ENCODE results near the gene TECR.
A peak's percentile ranks its signal among the peaks of the same experiment; 100 is the strongest.
"Not testable (repeated sequence)": the region's sequence is repeated elsewhere in the genome, so short reads cannot be mapped to it uniquely, and the experiment has no call there.

The TECR gene

DNA sequence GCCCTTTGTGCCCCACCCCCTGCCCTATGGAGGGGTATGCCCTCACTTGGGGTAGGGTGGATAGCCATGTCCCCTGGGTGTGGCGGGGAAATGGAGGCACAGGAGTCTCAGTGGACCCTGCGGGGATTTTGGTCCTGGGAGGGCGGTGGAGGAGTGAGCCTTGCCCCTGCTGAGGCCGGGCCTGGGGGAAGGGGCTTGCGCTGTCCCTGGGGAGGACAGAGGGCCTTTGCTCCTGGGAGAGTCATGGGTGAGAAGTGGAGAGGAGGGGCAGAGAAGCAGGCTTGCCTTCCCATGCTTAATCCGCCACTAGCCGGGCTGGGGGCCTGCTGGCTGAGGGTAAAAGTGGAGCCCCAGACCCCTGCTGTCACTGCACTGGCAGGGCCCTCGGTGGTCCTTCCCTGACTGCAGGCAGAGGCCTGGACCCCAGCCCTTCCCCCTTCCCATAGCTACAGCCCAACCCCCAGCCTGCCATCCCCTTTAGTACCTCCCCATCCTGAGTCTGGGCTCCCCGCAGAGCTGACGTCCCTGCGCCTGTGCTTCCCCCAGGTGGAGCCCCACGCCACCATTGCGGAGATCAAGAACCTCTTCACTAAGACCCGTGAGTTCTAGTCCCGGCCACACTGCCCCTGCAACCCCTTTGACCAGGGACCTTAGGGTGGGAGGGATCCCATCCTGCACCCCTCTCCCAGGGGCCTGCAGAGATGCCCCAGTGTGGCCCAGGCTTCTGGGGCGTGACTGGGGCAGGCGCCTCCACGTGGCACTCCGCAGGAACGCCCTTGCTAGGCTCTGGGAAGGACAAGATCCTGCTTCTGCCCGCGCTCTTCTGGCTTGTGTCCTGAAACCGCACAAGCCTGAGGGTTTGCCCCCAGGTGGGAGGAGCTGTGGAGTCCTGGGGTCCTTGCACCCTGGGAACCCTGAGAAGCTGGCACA is 33.5 kb downstream of the TECR start:
- no peak overlapping the region for H2BK5ac ChIP-seq (ENCODE audit: low read length)
- H3K18ac ChIP-seq (ENCODE audit: low read length): no peak overlapping the region
- no peak overlapping the region for H3K4me2 ChIP-seq (ENCODE audit: low read length)
- H2BK120ac ChIP-seq (ENCODE audit: low read depth, low read length): no peak overlapping the region
- peak overlapping the region; percentile 27 for H3K9ac ChIP-seq (ENCODE audit: low read length)
- H2AK5ac ChIP-seq (ENCODE audit: low read length): no peak overlapping the region
- H3K27ac ChIP-seq (ENCODE audit: low read depth, low read length): no peak overlapping the region
- H3K23ac ChIP-seq (ENCODE audit: low read length): no peak overlapping the region
- H3K4ac ChIP-seq (ENCODE audit: low read depth, low read length): no peak overlapping the region
- no peak for DNase-seq
- no CpG with 5 or more reads among the region's 23 CpGs for WGBS (ENCODE audit: extremely low coverage, insufficient coverage, low lambda C conversion rate)
- no peak overlapping the region for H2BK15ac ChIP-seq (replicated peaks; ENCODE audit: low read depth)
- no peaks in the 10 kb centered on the region for H3K36me3 ChIP-seq (ENCODE audit: control insufficient read depth, insufficient read depth, low read length)
- H3K56ac ChIP-seq (ENCODE audit: low read length): peak overlapping the region; percentile 70
- H3K27me3 ChIP-seq (ENCODE audit: insufficient read depth, low read length, poor library complexity): no peaks in the 10 kb centered on the region
- peaks cover 7% of the 10 kb centered on the region for H3K4me1 ChIP-seq (ENCODE audit: control insufficient read depth, low read depth, low read length)
- H4K8ac ChIP-seq (ENCODE audit: low read depth, low read length): no peak overlapping the region
- H3K4me3 ChIP-seq (ENCODE audit: low read length): no peak overlapping the region
- H4K5ac ChIP-seq (ENCODE audit: low read length): no peak overlapping the region
- H3K79me2 ChIP-seq (ENCODE audit: control insufficient read depth, insufficient read depth, low read length): peaks cover 12% of the 10 kb centered on the region
- H3K79me1 ChIP-seq (ENCODE audit: low read length): peaks cover 10% of the 10 kb centered on the region

DNA sequence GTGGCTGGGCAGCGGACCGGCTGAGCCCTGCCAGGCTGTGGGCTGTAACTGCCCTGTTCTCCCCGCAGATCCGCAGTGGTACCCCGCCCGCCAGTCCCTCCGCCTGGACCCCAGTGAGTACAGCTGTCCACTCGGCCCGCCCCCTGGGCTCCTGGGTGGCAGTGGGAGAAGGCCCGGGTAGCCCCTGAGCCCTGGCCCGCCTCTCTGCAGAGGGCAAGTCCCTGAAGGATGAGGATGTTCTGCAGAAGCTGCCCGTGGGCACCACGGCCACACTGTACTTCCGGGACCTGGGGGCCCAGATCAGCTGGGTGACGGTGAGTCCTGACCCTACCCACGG is 34.2 kb downstream of the TECR start:
- Histone ChIP-seq H4K8ac (ENCODE audit: low read depth, low read length) (no peak overlapping the region), H4K5ac (ENCODE audit: low read length) (no peak overlapping the region), H3K4me1 (ENCODE audit: control insufficient read depth, low read depth, low read length) (peaks cover 5% of the 10 kb centered on the region), H3K27ac (ENCODE audit: low read depth, low read length) (no peak overlapping the region), H3K4me3 (ENCODE audit: low read length) (no peak overlapping the region), H3K27me3 (ENCODE audit: insufficient read depth, low read length, poor library complexity) (no peaks in the 10 kb centered on the region), H3K36me3 (ENCODE audit: control insufficient read depth, insufficient read depth, low read length) (no peaks in the 10 kb centered on the region), H3K56ac (ENCODE audit: low read length) (no peak overlapping the region), H3K79me1 (ENCODE audit: low read length) (peaks cover 11% of the 10 kb centered on the region), H2BK5ac (ENCODE audit: low read length) (no peak overlapping the region), H3K23ac (ENCODE audit: low read length) (no peak overlapping the region), H2BK15ac (replicated peaks; ENCODE audit: low read depth) (no peak overlapping the region), H3K9ac (ENCODE audit: low read length) (no peak overlapping the region), H3K79me2 (ENCODE audit: control insufficient read depth, insufficient read depth, low read length) (peaks cover 12% of the 10 kb centered on the region), H2BK120ac (ENCODE audit: low read depth, low read length) (no peak overlapping the region), H3K4ac (ENCODE audit: low read depth, low read length) (no peak overlapping the region), H2AK5ac (ENCODE audit: low read length) (no peak overlapping the region), H3K18ac (ENCODE audit: low read length) (no peak overlapping the region), H3K4me2 (ENCODE audit: low read length) (no peak overlapping the region)
- no CpG with 5 or more reads among the region's 16 CpGs for WGBS (ENCODE audit: extremely low coverage, insufficient coverage, low lambda C conversion rate)
- no peak for DNase-seq

DNA sequence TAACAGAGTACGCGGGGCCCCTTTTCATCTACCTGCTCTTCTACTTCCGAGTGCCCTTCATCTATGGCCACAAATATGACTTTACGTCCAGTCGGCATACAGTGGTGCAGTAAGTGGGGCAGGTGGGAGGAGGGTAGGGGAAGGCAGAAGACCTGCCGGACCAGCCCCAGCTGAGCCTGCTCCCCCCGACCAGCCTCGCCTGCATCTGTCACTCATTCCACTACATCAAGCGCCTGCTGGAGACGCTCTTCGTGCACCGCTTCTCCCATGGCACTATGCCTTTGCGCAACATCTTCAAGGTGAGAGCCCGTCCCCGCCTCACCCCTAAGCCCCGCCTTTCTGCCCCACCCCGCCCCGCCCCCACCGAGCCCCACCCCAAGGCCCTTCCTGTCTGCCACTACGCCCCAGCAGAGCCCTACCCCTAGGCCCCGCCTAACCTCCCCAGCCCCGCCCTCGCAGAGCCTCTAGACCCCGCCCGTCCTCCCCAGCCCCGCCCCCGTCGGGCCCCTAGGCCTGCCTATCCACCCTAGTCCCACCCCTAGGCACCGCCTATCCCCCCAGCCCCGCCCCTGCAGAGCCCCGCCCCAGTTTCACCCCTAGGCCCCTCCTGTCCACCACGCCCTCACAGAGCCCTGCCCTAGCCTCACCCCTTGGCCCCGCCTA is 34.7 kb downstream of the TECR start:
- H3K4me1 ChIP-seq (ENCODE audit: control insufficient read depth, low read depth, low read length): peaks cover 5% of the 10 kb centered on the region
- no peak overlapping the region for H3K27ac ChIP-seq (ENCODE audit: low read depth, low read length)
- H3K56ac ChIP-seq (ENCODE audit: low read length): no peak overlapping the region
- H3K4me2 ChIP-seq (ENCODE audit: low read length): no peak overlapping the region
- DNase-seq: peak; percentile 84
- no CpG with 5 or more reads among the region's 33 CpGs for WGBS (ENCODE audit: extremely low coverage, insufficient coverage, low lambda C conversion rate)
- H3K4me3 ChIP-seq (ENCODE audit: low read length): no peak overlapping the region
- H3K79me2 ChIP-seq (ENCODE audit: control insufficient read depth, insufficient read depth, low read length): peaks cover 10% of the 10 kb centered on the region
- H4K8ac ChIP-seq (ENCODE audit: low read depth, low read length): no peak overlapping the region
- H2BK15ac ChIP-seq (replicated peaks; ENCODE audit: low read depth): no peak overlapping the region
- H3K4ac ChIP-seq (ENCODE audit: low read depth, low read length): no peak overlapping the region
- H3K79me1 ChIP-seq (ENCODE audit: low read length): peaks cover 9% of the 10 kb centered on the region
- no peak overlapping the region for H4K5ac ChIP-seq (ENCODE audit: low read length)
- H3K27me3 ChIP-seq (ENCODE audit: insufficient read depth, low read length, poor library complexity): no peaks in the 10 kb centered on the region
- H3K9ac ChIP-seq (ENCODE audit: low read length): no peak overlapping the region
- H3K18ac ChIP-seq (ENCODE audit: low read length): no peak overlapping the region
- no peaks in the 10 kb centered on the region for H3K36me3 ChIP-seq (ENCODE audit: control insufficient read depth, insufficient read depth, low read length)
- H3K23ac ChIP-seq (ENCODE audit: low read length): no peak overlapping the region
- no peak overlapping the region for H2BK5ac ChIP-seq (ENCODE audit: low read length)
- H2AK5ac ChIP-seq (ENCODE audit: low read length): no peak overlapping the region
- H2BK120ac ChIP-seq (ENCODE audit: low read depth, low read length): no peak overlapping the region

DNA sequence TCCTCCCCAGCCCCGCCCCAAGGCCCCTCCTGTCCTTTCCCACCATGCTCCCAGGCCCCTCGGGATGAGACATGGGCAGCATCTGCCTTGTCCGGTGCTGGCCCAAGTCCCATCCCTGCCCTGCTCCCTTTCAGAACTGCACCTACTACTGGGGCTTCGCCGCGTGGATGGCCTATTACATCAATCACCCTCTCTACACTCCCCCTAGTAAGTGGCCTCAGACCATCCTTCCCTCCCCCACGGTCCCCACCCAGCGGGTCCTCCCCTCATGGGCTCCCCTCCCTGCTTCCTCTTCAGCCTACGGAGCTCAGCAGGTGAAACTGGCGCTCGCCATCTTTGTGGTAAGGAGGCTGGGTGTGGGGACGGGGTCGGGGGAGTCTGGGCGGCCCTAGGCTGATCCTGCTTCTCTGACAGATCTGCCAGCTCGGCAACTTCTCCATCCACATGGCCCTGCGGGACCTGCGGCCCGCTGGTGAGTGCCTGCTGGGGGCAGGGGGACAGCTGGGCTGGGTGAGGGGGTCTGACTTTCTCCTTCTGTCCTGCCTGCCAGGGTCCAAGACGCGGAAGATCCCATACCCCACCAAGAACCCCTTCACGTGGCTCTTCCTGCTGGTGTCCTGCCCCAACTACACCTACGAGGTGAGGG is 35.4 kb downstream of the TECR start:
- DNase-seq; H2BK15ac ChIP-seq (replicated peaks; ENCODE audit: low read depth); H3K27me3 ChIP-seq (ENCODE audit: insufficient read depth, low read length, poor library complexity); H3K4me3 ChIP-seq (ENCODE audit: low read length); H3K9ac ChIP-seq (ENCODE audit: low read length); H2BK120ac ChIP-seq (ENCODE audit: low read depth, low read length); H3K4ac ChIP-seq (ENCODE audit: low read depth, low read length); H3K27ac ChIP-seq (ENCODE audit: low read depth, low read length); H4K8ac ChIP-seq (ENCODE audit: low read depth, low read length); H3K23ac ChIP-seq (ENCODE audit: low read length); H2BK5ac ChIP-seq (ENCODE audit: low read length); H3K18ac ChIP-seq (ENCODE audit: low read length); H3K56ac ChIP-seq (ENCODE audit: low read length); H3K4me1 ChIP-seq (ENCODE audit: control insufficient read depth, low read depth, low read length); H3K36me3 ChIP-seq (ENCODE audit: control insufficient read depth, insufficient read depth, low read length); H2AK5ac ChIP-seq (ENCODE audit: low read length); H3K4me2 ChIP-seq (ENCODE audit: low read length); H4K5ac ChIP-seq (ENCODE audit: low read length): not testable (repeated sequence)
- Histone ChIP-seq H3K79me1 (ENCODE audit: low read length) (peaks cover 12% of the 10 kb centered on the region), H3K79me2 (ENCODE audit: control insufficient read depth, insufficient read depth, low read length) (peaks cover 10% of the 10 kb centered on the region)
- WGBS (ENCODE audit: extremely low coverage, insufficient coverage, low lambda C conversion rate): no CpG with 5 or more reads among the region's 22 CpGs

DNA sequence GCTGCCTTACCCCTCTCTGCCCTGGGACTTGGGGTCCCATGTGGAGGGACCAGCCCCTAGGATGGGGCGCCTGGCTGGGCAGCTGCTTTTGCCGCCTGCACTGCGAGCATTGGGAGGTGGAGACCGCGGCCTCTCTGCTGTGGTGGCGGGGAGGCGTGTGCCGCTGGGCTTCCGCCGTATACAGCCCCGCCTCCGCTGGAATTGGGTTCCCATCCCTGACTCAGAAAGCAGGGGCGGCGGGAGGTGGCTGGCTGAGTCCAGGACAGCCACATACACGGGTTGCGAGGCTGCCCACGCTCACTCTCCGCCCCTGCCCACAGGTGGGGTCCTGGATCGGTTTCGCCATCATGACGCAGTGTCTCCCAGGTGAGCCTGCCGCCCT is 35.9 kb downstream of the TECR start:
- no peak overlapping the region for H2BK15ac ChIP-seq (replicated peaks; ENCODE audit: low read depth)
- H3K4me3 ChIP-seq (ENCODE audit: low read length): no peak overlapping the region
- H3K79me2 ChIP-seq (ENCODE audit: control insufficient read depth, insufficient read depth, low read length): peaks cover 7% of the 10 kb centered on the region
- no peaks in the 10 kb centered on the region for H3K36me3 ChIP-seq (ENCODE audit: control insufficient read depth, insufficient read depth, low read length)
- no peak overlapping the region for H3K18ac ChIP-seq (ENCODE audit: low read length)
- H4K8ac ChIP-seq (ENCODE audit: low read depth, low read length): no peak overlapping the region
- no peak overlapping the region for H3K9ac ChIP-seq (ENCODE audit: low read length)
- H3K4me1 ChIP-seq (ENCODE audit: control insufficient read depth, low read depth, low read length): peaks cover 5% of the 10 kb centered on the region
- peaks cover 11% of the 10 kb centered on the region for H3K79me1 ChIP-seq (ENCODE audit: low read length)
- no peak overlapping the region for H3K23ac ChIP-seq (ENCODE audit: low read length)
- no peak overlapping the region for H2AK5ac ChIP-seq (ENCODE audit: low read length)
- no CpG with 5 or more reads among the region's 22 CpGs for WGBS (ENCODE audit: extremely low coverage, insufficient coverage, low lambda C conversion rate)
- H3K56ac ChIP-seq (ENCODE audit: low read length): no peak overlapping the region
- no peak for DNase-seq
- H2BK5ac ChIP-seq (ENCODE audit: low read length): no peak overlapping the region
- no peak overlapping the region for H3K27ac ChIP-seq (ENCODE audit: low read depth, low read length)
- no peak overlapping the region for H3K4ac ChIP-seq (ENCODE audit: low read depth, low read length)
- H3K4me2 ChIP-seq (ENCODE audit: low read length): no peak overlapping the region
- no peak overlapping the region for H4K5ac ChIP-seq (ENCODE audit: low read length)
- H2BK120ac ChIP-seq (ENCODE audit: low read depth, low read length): no peak overlapping the region
- no peaks in the 10 kb centered on the region for H3K27me3 ChIP-seq (ENCODE audit: insufficient read depth, low read length, poor library complexity)
